ENCODE measurements around the gene MICB. TPM values are rescaled to one million over a fixed set of nuclear protein-coding genes. Genes with fewer than 3 reads are reported as not detected.

The MICB gene
- total and polyA plus RNA-seq, 4 donors = 3.8 to 10.2 (median 7.4) TPM

- Histone ChIP-seq H3K27me3 (ENCODE audit: control insufficient read depth in 3 of 3, insufficient read depth in 3 of 3, low read length in 2 of 3) (peaks cover 0 to 6% (median 0%) of the 10 kb centered on the region in 3 donors), H3K4me1 (ENCODE audit: control insufficient read depth in 5 of 5, insufficient read depth in 5 of 5, low read length in 5 of 5) (peaks cover 0 to 20% (median 0%) of the 10 kb centered on the region in 5 donors), H3K9me3 (ENCODE audit: control insufficient read depth in 4 of 4, insufficient read depth in 3 of 4, low read length in 3 of 4) (no peaks in the 10 kb centered on the region), H3K36me3 (ENCODE audit: control insufficient read depth in 4 of 4, insufficient read depth in 4 of 4, low read length in 4 of 4) (peaks cover 0 to 7% (median 0%) of the 10 kb centered on the region in 4 donors), H3K9ac (ENCODE audit: insufficient read depth in 1 of 2, low read length in 2 of 2) (no peak overlapping the region), H3K27ac (ENCODE audit: low read depth in 1 of 2, low read length in 1 of 2) (peak overlapping the region; percentile 24 to 88), H3K4me3 (peak overlapping the region; percentile 68)
- DNase-seq = peak; percentile 65 to 75 (median 70)
- TF ChIP-seq CTCF (IDR thresholded peaks at IDR 0.05; ENCODE audit: control extremely low read depth, extremely low read depth) = no peak
- peak; percentile 97 for ATAC-seq (ENCODE audit: insufficient read depth, low FRiP score)
- 9 to 10% methylated on average over 28 to 29 of the region's 29 CpGs for WGBS, 2 donors
These were observed 34.7 kb upstream of the MICB start for GRCh38 chr6:31462964-31463870.

DNA sequence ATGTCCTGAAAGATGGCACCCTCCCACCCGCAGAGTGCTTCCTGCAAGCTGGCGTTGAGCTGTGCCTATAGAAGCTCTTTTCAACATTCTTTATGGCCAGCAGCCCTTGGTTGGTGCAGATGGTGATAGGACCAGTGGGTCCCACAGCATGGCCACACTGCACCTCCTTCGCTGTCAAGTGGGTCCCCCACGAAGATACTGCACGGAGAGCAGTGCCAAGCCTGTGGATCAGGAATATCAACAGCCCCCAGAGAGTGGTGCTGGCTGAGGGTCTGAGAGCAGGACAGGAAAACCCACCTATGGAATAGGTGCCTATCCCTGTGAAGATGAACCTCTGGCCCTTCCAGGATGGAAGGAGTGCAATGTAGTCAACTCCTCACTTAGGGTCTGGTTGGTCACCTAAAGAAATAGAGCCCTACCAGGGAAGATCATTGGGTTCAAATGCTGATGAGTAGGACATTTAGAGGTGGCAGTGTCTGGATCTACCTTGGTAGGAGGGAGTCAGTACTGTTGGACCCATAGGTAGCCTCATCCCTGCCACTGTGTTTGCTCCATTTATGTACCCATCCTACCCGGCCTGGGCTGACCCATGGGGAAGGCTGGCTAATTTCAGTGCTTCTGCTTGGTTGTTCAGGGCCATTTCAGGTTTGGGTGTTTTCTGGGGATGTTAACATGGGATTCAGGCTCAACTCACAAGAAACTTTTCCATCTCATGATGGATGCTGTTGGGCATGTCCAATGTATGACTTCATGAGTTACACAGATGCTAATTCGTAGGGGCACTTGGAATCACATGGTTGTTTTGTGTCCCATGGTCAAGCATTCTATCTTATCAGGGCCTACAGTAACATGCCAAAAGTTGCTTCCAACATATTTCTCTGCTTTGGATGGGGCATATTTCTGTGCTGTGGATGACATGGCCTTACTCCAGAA lies 33.4 kb upstream of the MICB start:
- no peak for TF ChIP-seq CTCF (IDR thresholded peaks at IDR 0.05; ENCODE audit: control extremely low read depth, extremely low read depth)
- H3K27ac ChIP-seq (ENCODE audit: low read depth in 1 of 2, low read length in 1 of 2) = no peak overlapping the region
- 70 to 87% methylated on average over 7 of the region's 7 CpGs for WGBS, 2 donors
- H3K9ac ChIP-seq (ENCODE audit: insufficient read depth in 1 of 2, low read length in 2 of 2) = no peak overlapping the region
- ATAC-seq (ENCODE audit: insufficient read depth, low FRiP score) = no peak
- H3K36me3 ChIP-seq (ENCODE audit: control insufficient read depth in 4 of 4, insufficient read depth in 4 of 4, low read length in 4 of 4) = peaks cover 0 to 7% (median 0%) of the 10 kb centered on the region in 4 donors
- DNase-seq = no peak
- H3K9me3 ChIP-seq (ENCODE audit: control insufficient read depth in 4 of 4, insufficient read depth in 3 of 4, low read length in 3 of 4) = no peaks in the 10 kb centered on the region
- H3K27me3 ChIP-seq (ENCODE audit: control insufficient read depth in 3 of 3, insufficient read depth in 3 of 3, low read length in 2 of 3) = no peaks in the 10 kb centered on the region
- peak overlapping the region; percentile 68 for H3K4me3 ChIP-seq
- H3K4me1 ChIP-seq (ENCODE audit: control insufficient read depth in 5 of 5, insufficient read depth in 5 of 5, low read length in 5 of 5) = peaks cover 0 to 20% (median 0%) of the 10 kb centered on the region in 5 donors

DNA sequence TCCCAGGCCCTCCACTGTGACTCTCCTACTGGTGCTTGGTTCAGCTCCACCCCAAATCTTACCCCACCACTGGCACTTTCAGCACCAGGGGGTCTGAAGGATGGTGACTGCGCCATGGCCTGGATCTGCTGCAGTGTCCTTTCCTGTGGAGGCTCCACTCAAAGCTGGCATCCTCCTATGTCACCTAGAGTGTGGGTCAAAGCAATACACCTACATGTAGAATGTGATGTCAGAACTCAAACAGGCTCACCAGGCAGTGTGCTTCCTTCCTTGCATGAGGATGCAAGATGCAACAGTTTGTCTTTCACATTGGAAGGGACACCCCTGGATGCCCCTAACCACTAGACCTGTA lies 32.8 kb upstream of the MICB start:
- H3K9me3 ChIP-seq (ENCODE audit: control insufficient read depth in 4 of 4, insufficient read depth in 3 of 4, low read length in 3 of 4) = no peaks in the 10 kb centered on the region
- H3K27ac ChIP-seq (ENCODE audit: low read depth in 1 of 2, low read length in 1 of 2) = no peak overlapping the region
- no peak for TF ChIP-seq CTCF (IDR thresholded peaks at IDR 0.05; ENCODE audit: control extremely low read depth, extremely low read depth)
- 85 to 96% methylated on average over 1 of the region's 1 CpG for WGBS, 2 donors
- H3K9ac ChIP-seq (ENCODE audit: insufficient read depth in 1 of 2, low read length in 2 of 2) = no peak overlapping the region
- peaks cover 0 to 22% (median 0%) of the 10 kb centered on the region in 5 donors for H3K4me1 ChIP-seq (ENCODE audit: control insufficient read depth in 5 of 5, insufficient read depth in 5 of 5, low read length in 5 of 5)
- DNase-seq = no peak
- H3K27me3 ChIP-seq (ENCODE audit: control insufficient read depth in 3 of 3, insufficient read depth in 3 of 3, low read length in 2 of 3) = no peaks in the 10 kb centered on the region
- H3K4me3 ChIP-seq = peak overlapping the region; percentile 11
- ATAC-seq (ENCODE audit: insufficient read depth, low FRiP score) = no peak
- H3K36me3 ChIP-seq (ENCODE audit: control insufficient read depth in 4 of 4, insufficient read depth in 4 of 4, low read length in 4 of 4) = peaks cover 0 to 7% (median 0%) of the 10 kb centered on the region in 4 donors
